Mammary epithelial cell (primary cell): ENCODE measurements around the gene RABGAP1L.

Source experiments
- EZH2 ChIP-seq: IDR thresholded peaks from 2 replicates; pipeline ENCODE4 v1.6.1; 2012; ENCODE audit warnings: low read length, inconsistent platforms, borderline replicate concordance
- TF ChIP-seq, protein P1 (sequence below), 2 donors: IDR thresholded peaks in 1 of 2; conservative IDR thresholded peaks in 1 of 2; 2 replicates each; pipeline ENCODE4 v1.5.1; 2011 to 2012; ENCODE audit warnings: inconsistent platforms in 2 of 2, low read length in 2 of 2, mild to moderate bottlenecking in 2 of 2, control low read depth in 1 of 2, low read depth in 1 of 2; ENCODE audit not compliant: insufficient read depth in 1 of 2; ENCODE audit errors: extremely low read depth in 1 of 2

DNA sequence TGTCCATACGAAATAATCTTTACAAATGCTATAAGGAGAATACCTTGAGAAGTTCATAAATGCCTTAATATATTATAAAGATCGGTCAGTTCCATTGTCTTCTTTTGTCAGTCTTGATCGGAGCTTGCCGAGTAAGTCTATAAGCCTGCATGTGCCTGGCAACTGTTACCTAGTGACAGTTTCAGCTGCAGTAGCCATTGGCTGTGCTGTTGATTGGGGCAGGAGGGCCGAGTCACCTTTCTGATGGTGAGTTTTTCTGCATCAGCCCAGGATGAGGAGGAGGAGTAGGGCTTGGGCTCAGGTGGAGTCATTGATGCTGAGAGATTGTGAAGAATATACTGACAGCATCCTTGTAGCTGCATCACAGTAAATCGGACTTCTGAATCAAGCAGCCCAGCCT lies 286.5 kb downstream of the RABGAP1L start:
- TF ChIP-seq, protein P1, sequence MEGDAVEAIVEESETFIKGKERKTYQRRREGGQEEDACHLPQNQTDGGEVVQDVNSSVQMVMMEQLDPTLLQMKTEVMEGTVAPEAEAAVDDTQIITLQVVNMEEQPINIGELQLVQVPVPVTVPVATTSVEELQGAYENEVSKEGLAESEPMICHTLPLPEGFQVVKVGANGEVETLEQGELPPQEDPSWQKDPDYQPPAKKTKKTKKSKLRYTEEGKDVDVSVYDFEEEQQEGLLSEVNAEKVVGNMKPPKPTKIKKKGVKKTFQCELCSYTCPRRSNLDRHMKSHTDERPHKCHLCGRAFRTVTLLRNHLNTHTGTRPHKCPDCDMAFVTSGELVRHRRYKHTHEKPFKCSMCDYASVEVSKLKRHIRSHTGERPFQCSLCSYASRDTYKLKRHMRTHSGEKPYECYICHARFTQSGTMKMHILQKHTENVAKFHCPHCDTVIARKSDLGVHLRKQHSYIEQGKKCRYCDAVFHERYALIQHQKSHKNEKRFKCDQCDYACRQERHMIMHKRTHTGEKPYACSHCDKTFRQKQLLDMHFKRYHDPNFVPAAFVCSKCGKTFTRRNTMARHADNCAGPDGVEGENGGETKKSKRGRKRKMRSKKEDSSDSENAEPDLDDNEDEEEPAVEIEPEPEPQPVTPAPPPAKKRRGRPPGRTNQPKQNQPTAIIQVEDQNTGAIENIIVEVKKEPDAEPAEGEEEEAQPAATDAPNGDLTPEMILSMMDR (conservative IDR thresholded peaks at IDR 0.05 in 1 of 2, IDR thresholded peaks at IDR 0.05 in 1 of 2; ENCODE audit: extremely low read depth in 1 of 2, insufficient read depth in 1 of 2, low read depth in 1 of 2, low read length in 2 of 2), result no peak
- no peak for TF ChIP-seq EZH2
